ENCODE results near the gene GRM4.

GRM4 gene

DNA sequence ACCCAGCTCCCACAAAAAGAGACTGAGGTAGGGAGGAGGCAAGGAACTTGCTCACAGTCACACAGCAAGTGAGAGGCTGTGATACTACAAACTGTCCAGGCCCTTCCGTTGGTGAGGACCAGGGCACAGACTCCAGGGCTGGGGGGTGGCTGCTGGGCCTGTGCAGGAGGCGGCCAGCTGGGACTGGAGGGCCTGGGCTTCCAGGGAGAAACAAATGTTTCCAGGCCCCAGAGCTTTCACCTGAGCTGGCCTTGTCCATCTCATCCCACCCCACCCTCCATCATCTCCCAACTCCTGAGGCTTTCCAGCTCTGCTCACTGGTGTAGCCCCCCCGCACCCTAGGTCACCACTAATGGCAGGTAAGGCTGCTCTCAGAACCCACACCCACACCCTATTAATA, 86.0 kb downstream of the GRM4 start:
- TF ChIP-seq POLR2AphosphoS5 (IDR thresholded peaks at IDR 0.05; ENCODE audit: borderline replicate concordance, low read depth, low read length) (no peak), FOXP2 (optimal IDR thresholded peaks at IDR 0.05; ENCODE audit: control extremely low read depth, extremely low read length, insufficient read depth) (no peak)
- Histone ChIP-seq H3K36me3 (ENCODE audit: insufficient read depth, low read length) (no peaks in the 10 kb centered on the region), H3K9ac (ENCODE audit: insufficient read length) (no peak overlapping the region), H3K4me3 (no peak overlapping the region), H3K9me3 (ENCODE audit: low read depth, low read length) (no peaks in the 10 kb centered on the region), H3K27ac (no peak overlapping the region)
- DNase-seq (ENCODE audit: low read depth, low spot score), result no peak

DNA sequence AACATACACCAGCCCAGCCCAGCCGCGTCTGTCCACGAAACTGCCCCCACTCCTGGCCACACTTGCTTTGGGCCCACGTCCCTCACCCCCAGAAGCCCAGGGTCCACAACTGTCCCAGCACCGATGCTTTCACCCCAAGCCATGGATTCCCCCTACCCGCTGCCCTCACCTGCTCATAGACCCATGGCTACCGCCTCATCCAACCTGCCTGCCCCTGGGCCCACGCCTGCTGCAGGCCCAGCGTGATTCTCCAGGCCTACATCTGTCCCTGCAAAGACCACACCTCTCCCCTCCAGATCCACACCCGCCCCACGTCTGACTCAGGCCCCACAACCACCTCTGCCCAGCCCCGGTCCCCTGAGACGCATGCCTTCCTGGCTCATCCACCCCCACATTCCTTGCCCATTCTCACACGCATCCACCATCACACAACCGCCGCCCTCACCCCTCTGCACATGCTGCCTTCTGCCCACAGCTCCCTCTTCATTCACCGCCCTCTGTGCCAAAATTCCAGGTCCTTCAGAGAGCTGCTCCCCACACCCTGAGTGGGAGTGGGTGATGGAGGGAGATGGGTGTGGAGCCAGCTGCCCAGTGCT, 86.7 kb downstream of the GRM4 start:
- H3K9me3 ChIP-seq (ENCODE audit: low read depth, low read length), result no peaks in the 10 kb centered on the region
- no peaks in the 10 kb centered on the region for H3K36me3 ChIP-seq (ENCODE audit: insufficient read depth, low read length)
- no peak overlapping the region for H3K9ac ChIP-seq (ENCODE audit: insufficient read length)
- H3K27ac ChIP-seq, result no peak overlapping the region
- no peak overlapping the region for H3K4me3 ChIP-seq
- no peak for DNase-seq (ENCODE audit: low read depth, low spot score)
- no peak for TF ChIP-seq POLR2AphosphoS5 (IDR thresholded peaks at IDR 0.05; ENCODE audit: borderline replicate concordance, low read depth, low read length)

DNA sequence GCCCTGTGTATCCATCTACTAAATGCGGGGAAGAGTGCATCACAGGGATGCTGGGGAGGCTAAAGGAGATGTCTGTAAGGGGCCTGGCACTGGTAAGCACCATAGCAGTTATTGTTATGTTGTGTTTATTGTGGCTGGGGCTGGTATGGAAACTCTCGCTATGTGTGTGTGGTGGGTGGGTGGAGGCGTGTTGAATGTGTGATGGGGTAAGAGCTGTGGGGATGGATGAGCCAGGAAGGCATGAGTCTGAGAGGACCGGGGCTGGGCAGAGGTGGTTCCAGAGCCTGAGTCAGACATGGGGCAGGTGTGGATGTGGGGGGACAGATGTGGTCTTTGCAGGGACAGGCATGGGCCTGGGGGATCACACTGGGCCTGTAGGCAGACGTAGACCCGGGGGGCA, 88.1 kb downstream of the GRM4 start:
- TF ChIP-seq FOXP2 (optimal IDR thresholded peaks at IDR 0.05; ENCODE audit: control extremely low read depth, extremely low read length, insufficient read depth) (no peak), POLR2AphosphoS5 (IDR thresholded peaks at IDR 0.05; ENCODE audit: borderline replicate concordance, low read depth, low read length) (no peak), EZH2 (IDR thresholded peaks at IDR 0.05) (no peak)
- no peak overlapping the region for H3K27ac ChIP-seq
- H3K9me3 ChIP-seq (ENCODE audit: low read depth, low read length), result no peaks in the 10 kb centered on the region
- no peak overlapping the region for H3K4me3 ChIP-seq
- no peak overlapping the region for H3K9ac ChIP-seq (ENCODE audit: insufficient read length)
- DNase-seq (ENCODE audit: low read depth, low spot score), result no peak
- H3K36me3 ChIP-seq (ENCODE audit: insufficient read depth, low read length), result no peaks in the 10 kb centered on the region

DNA sequence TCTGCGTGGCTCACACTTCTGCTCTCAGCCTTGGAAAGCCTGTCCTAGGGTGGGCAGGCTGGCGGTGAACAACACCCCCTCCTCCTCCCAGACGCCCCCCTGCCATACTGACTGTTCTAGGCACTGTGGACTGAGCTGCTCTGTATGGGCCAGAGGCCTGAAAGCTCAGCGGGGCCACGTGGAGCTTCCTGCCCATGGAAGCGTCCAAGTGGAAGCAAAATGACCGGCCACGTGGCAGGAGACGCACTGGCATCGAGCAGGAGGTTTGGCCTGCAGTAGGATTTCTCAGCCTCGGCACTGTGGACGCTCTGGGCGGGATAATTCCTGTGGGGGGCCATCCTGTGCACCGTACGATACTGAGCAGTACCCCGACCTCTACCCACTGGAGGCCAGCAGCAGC, 88.7 kb downstream of the GRM4 start:
- TF ChIP-seq POLR2AphosphoS5 (IDR thresholded peaks at IDR 0.05; ENCODE audit: borderline replicate concordance, low read depth, low read length), result no peak
- TF ChIP-seq EZH2 (IDR thresholded peaks at IDR 0.05), result no peak
- no peak for TF ChIP-seq FOXP2 (optimal IDR thresholded peaks at IDR 0.05; ENCODE audit: control extremely low read depth, extremely low read length, insufficient read depth)
- Histone ChIP-seq H3K9ac (ENCODE audit: insufficient read length) (no peak overlapping the region), H3K36me3 (ENCODE audit: insufficient read depth, low read length) (no peaks in the 10 kb centered on the region), H3K27ac (no peak overlapping the region), H3K4me3 (no peak overlapping the region), H3K9me3 (ENCODE audit: low read depth, low read length) (no peaks in the 10 kb centered on the region)
- no peak for DNase-seq (ENCODE audit: low read depth, low spot score)

DNA sequence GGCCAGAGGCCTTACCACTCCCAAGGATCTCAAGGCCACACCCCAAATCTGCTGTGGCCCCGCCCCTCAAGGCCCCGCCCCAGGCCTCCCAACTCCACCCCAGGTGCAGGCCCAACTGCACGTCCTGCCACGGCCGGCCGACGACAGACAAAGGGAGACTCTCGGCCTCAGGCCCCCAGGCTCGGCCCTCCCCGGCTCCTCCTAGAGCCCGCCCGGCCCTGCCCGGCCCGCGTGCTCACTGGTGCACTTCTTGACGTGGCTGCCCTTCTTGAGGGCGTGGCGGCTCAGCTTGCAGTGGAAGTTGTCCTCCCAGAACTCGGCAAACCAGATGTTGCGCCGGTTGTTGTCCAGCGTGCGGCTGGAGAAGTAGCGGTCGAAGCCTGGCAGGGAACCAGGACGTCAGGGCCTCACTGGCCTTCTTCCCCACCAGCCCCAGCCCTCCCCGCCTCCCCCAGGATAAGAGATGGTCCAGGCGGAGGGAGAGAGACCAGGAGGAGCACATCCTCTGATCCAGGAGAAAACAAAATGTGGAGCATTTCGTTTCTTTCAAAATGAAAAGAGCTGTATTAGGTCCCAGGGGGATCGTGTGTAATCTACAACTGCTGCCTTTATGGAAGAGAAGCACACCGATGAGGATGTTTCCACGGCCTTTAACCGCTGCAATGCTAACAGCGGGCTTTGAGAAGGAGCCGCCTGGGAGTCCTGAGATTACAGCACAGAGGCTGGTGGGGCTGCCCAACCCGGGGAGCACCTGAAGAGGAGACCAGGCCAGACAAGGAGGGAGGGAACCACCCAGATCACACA, 89.4 kb downstream of the GRM4 start:
- Histone ChIP-seq H3K9ac (ENCODE audit: insufficient read length) (no peak overlapping the region), H3K4me3 (no peak overlapping the region), H3K27ac (no peak overlapping the region), H3K9me3 (ENCODE audit: low read depth, low read length) (no peaks in the 10 kb centered on the region), H3K36me3 (ENCODE audit: insufficient read depth, low read length) (no peaks in the 10 kb centered on the region)
- DNase-seq (ENCODE audit: low read depth, low spot score), result no peak
- TF ChIP-seq FOXP2 (optimal IDR thresholded peaks at IDR 0.05; ENCODE audit: control extremely low read depth, extremely low read length, insufficient read depth) (no peak), EZH2 (IDR thresholded peaks at IDR 0.05) (no peak), POLR2AphosphoS5 (IDR thresholded peaks at IDR 0.05; ENCODE audit: borderline replicate concordance, low read depth, low read length) (no peak)

DNA sequence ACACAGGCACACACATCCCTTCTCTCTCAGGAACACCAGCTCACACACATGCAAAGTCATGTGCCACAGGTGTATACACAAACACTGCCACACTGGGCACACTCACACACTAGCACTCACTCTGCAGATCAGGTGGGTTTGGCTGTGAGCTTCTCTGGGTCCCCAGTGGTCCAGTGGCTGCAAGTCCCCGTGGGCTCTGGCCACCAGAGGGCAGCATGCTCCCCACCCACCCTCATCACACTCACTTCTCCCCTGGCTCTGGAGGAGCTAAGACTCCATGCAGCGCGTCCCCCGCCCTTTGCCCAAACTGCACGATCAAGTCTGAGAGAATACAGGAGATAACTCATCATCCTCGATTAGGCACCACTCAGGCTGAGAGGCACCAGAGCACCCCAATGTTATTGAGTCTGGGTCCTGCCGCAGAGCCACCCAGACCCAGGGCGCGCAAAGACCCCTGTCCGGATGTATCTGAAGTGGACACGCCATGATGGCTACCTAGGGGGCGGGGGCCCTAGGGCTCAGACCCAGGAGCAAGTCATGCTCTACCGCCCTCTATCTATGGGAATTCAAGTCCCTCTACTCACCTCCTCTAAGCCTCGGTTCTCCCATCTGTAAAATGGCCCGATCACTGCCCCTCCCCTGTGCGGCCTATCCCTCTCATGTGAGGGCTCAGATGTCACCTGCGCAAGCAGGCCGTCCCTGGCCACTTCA, 90.5 kb downstream of the GRM4 start:
- DNase-seq (ENCODE audit: low read depth, low spot score), result peak; percentile 16
- Histone ChIP-seq H3K27ac (no peak overlapping the region), H3K9ac (ENCODE audit: insufficient read length) (no peak overlapping the region), H3K4me3 (no peak overlapping the region), H3K36me3 (ENCODE audit: insufficient read depth, low read length) (no peaks in the 10 kb centered on the region), H3K9me3 (ENCODE audit: low read depth, low read length) (no peaks in the 10 kb centered on the region)
- TF ChIP-seq FOXP2 (optimal IDR thresholded peaks at IDR 0.05; ENCODE audit: control extremely low read depth, extremely low read length, insufficient read depth), result no peak
- no peak for TF ChIP-seq EZH2 (IDR thresholded peaks at IDR 0.05)
- TF ChIP-seq POLR2AphosphoS5 (IDR thresholded peaks at IDR 0.05; ENCODE audit: borderline replicate concordance, low read depth, low read length), result no peak

DNA sequence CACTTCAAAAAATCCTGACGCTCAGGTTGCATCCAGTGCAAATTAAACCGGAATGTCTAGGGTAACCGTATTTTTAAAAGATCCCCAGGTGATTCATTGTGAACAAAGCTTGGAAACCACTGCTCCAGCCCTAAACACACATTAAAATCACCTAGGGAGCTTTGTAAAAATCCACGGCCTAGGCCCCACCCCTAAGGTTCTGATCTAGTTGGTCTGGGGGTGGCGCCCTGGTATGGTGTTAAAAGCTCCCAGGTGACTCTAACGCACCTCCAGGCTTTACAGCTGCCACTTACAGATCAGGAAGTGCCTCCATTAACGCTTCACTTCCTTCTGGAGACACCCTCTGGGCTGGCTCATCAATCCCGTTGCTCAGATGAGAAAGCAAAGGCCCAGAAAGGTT, 92.2 kb downstream of the GRM4 start:
- H3K9ac ChIP-seq (ENCODE audit: insufficient read length), result no peak overlapping the region
- DNase-seq (ENCODE audit: low read depth, low spot score), result no peak
- TF ChIP-seq FOXP2 (optimal IDR thresholded peaks at IDR 0.05; ENCODE audit: control extremely low read depth, extremely low read length, insufficient read depth), result no peak
- TF ChIP-seq POLR2AphosphoS5 (IDR thresholded peaks at IDR 0.05; ENCODE audit: borderline replicate concordance, low read depth, low read length), result no peak
- TF ChIP-seq EZH2 (IDR thresholded peaks at IDR 0.05), result no peak

DNA sequence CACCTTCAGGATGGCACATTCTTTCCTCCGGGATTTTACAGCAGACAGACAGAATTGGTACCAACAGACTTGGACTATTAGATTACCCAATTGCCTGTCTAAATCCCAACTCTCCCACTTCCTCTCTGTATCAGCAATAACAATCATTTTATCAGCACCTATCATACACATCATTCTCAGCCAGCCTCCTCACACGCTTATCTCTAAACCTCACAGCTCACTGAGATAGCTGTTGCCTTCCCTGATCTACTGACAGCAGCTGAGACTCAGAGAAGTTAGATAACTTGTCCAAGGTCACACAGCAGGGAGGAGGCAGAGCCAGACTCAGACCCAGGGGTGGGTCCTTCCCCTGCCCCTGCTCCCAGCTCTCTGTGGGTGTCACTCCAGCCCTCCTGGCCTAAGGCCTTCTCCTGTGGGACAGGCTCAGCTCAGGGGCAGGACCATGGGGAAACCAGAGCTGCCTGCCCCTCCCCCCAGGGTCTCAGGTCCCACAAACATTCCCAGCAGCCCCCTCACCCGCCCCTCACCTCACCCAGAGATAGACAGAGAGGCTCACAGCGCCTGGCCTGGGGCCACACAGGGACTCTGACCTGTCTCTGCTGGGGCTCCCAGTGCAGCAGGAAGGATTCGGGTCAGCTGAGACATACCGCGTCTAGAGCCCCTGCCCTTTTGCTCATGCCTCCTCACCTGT, 92.8 kb downstream of the GRM4 start:
- DNase-seq (ENCODE audit: low read depth, low spot score), result no peak
- TF ChIP-seq FOXP2 (optimal IDR thresholded peaks at IDR 0.05; ENCODE audit: control extremely low read depth, extremely low read length, insufficient read depth) (no peak), EZH2 (IDR thresholded peaks at IDR 0.05) (no peak), POLR2AphosphoS5 (IDR thresholded peaks at IDR 0.05; ENCODE audit: borderline replicate concordance, low read depth, low read length) (no peak)
- H3K27ac ChIP-seq, result no peak overlapping the region
- no peaks in the 10 kb centered on the region for H3K9me3 ChIP-seq (ENCODE audit: low read depth, low read length)
- H3K9ac ChIP-seq (ENCODE audit: insufficient read length), result no peak overlapping the region
- no peaks in the 10 kb centered on the region for H3K36me3 ChIP-seq (ENCODE audit: insufficient read depth, low read length)
- no peak overlapping the region for H3K4me3 ChIP-seq

More for the DNA sequence above, 92.2 kb downstream of the GRM4 start:
- Histone ChIP-seq H3K4me3 (no peak overlapping the region), H3K27ac (no peak overlapping the region), H3K36me3 (ENCODE audit: insufficient read depth, low read length) (no peaks in the 10 kb centered on the region), H3K9me3 (ENCODE audit: low read depth, low read length) (no peaks in the 10 kb centered on the region)

All from SK-N-MC (cell line).